Activated effector memory CD4-positive, alpha-beta T cell treated with anti-CD3 and anti-CD28 coated beads, Interleukin-2, amount 50 U/mL, for 16 hours (primary cell): ENCODE results near the gene OGG1.

Source experiments
- DNase-seq: peaks from one replicate; pipeline ENCODE4 v3.0.0-alpha.2; 2020

OGG1 gene

GRCh38 chr3:9729419-9729818 lies 20.3 kb upstream of the OGG1 start:
- no peak for DNase-seq

DNA sequence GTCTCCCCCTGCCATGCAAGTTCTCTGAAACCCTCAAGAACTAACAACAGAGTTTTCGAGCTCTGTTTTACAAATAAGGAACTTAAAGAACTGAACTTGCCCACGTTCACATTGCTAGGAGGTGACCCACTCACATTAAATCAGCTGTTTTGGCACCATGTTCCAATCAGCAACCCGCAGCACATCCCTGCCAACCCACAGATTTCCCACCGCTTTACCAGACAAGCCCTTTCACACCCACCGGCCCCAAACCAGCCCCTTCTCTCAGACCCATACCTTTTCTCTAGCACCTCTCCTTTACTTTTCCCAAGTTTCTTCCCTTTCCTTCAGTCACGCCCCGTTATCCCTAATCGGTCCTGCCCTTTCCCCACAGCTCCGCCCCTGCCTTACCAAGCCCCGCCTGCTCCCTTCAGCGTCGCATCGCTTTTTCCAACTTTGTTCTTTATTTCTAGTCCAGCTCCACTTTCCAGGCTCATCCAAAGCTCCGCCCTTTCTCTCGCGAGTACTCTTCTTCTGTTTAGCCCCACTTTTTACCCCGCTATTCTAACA lies 19.0 kb upstream of the OGG1 start:
- no peak for DNase-seq

GRCh38 chr3:9731206-9732079 lies 18.3 kb upstream of the OGG1 start, which contains the start of gene BRPF1:
TSS of gene BRPF1 (plus strand) at chr3:9731735. CDS start at chr3:9734141, 2,406 bp downstream.
- DNase-seq = peak; percentile 99

- DNase-seq = peak; percentile 79
Measured at GRCh38 chr3:9732080-9732739, 17.5 kb upstream of the OGG1 start.

DNA sequence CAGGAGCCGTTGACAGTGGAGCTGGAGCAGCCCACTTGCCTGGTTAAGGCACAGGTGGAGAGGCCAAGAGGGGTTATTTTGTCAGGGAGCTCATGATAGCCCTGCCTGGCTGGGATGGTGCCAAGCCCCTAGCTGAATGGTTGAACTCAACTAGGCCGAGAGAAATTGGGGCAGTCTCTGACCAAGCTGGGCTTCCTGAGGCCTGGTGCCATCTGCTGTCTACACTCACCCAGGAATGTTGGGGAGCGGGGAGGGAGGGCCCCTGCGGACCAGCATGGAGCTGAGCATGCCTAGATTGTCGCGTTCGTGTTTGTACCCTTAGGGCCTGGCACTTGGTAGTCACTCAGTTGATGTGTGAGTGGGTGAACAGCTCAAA lies 17.0 kb upstream of the OGG1 start:
- no peak for DNase-seq

DNA sequence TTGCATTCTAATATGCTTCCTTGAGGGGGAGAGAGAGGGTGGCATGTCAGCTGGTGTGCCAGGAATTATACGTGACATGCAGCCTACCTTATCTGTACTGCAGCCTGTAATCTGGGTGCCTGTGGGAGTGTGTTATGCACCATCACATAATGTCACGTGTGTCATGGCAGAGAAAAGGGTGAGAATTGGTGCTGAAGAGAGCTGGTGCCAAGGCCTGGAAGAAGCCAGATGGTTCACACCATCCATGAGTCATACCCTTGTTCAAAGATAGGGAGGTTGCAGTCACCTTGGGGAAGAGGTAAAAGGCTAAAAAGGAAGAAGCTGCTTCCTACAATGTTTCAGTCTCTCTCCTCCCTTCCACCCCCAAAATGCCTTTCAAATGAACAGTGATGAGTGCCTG lies 12.9 kb upstream of the OGG1 start:
- no peak for DNase-seq

DNA sequence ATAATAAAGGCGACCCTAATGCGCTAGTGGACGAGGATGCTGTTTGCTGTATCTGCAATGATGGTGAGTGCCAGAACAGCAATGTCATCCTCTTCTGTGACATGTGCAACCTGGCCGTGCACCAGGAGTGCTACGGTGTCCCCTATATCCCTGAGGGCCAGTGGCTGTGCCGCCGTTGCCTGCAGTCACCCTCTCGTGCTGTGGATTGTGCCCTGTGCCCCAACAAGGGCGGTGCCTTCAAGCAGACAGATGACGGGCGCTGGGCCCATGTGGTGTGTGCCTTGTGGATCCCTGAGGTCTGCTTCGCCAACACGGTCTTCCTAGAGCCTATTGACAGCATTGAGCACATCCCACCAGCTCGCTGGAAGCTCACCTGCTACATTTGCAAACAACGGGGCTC lies 10.6 kb upstream of the OGG1 start:
- no peak for DNase-seq

- no peak for DNase-seq
Measured at GRCh38 chr3:9742560-9742959, 7.2 kb upstream of the OGG1 start.

DNA sequence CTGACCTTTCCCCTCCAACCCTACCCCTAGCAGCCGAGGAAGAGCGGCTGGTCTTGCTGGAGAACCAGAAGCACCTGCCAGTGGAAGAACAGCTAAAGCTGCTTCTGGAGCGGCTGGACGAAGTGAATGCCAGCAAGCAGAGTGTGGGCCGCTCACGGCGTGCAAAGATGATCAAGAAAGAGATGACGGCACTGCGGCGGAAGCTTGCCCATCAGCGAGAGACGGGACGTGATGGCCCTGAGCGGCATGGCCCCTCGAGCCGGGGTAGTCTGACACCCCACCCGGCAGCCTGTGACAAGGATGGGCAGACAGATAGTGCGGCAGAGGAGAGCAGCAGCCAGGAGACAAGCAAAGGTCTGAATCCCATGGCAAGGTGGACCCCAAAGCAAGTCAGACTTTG lies 6.2 kb upstream of the OGG1 start:
- DNase-seq = no peak

DNA sequence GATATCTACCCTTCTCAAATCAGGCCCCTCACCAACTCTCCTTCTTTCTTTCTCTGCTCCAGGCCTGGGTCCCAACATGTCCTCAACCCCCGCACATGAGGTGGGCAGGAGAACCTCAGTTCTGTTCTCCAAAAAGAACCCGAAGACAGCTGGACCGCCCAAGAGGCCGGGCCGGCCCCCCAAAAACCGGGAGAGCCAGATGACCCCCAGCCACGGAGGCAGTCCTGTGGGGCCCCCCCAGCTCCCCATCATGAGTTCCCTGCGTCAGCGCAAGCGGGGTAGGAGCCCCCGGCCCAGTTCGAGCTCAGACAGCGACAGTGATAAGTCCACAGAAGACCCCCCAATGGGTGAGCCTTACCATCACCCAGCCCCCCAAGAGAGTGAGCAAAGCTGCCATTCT lies 5.6 kb upstream of the OGG1 start:
- no peak for DNase-seq

DNA sequence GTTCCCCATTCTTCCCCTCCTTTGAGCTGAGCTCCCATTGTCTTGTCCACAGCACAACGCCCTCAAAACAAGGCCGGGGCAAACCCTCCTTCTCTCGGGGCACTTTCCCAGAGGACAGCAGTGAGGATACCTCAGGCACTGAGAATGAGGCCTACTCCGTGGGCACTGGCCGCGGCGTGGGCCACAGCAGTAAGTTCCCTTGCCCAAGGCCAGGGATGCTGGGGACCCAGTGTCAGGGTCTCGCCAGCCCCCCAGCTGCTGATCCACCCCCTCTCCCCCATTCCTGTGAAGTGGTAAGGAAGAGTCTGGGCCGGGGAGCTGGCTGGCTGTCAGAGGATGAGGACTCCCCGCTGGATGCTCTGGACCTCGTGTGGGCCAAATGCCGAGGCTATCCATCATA lies 4.2 kb upstream of the OGG1 start:
- no peak for DNase-seq

DNA sequence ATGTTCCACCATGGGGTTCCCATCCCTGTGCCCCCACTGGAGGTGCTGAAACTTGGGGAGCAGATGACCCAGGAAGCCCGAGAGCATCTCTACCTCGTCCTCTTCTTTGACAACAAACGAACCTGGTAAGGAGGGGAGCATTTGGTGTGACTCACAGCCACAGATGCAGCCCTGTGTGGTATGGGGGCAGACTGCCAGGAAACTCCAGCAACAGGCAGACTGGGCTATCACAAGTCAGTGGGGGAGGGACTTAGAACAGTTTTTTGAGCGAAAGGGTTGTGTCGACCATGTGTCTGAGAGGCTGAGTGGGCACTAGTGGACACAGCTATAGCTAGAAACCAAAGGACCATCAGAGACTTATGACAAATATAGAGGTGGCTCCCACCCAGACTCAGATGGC lies 3.4 kb upstream of the OGG1 start:
- DNase-seq = no peak

GRCh38 chr3:9747267-9747666 lies 2.5 kb upstream of the OGG1 start:
- DNase-seq = no peak

- DNase-seq = no peak
Measured at GRCh38 chr3:9748031-9748430, 1.7 kb upstream of the OGG1 start.

GRCh38 chr3:9749296-9749644 lies 482 bp upstream of the OGG1 start:
- DNase-seq = no peak

DNA sequence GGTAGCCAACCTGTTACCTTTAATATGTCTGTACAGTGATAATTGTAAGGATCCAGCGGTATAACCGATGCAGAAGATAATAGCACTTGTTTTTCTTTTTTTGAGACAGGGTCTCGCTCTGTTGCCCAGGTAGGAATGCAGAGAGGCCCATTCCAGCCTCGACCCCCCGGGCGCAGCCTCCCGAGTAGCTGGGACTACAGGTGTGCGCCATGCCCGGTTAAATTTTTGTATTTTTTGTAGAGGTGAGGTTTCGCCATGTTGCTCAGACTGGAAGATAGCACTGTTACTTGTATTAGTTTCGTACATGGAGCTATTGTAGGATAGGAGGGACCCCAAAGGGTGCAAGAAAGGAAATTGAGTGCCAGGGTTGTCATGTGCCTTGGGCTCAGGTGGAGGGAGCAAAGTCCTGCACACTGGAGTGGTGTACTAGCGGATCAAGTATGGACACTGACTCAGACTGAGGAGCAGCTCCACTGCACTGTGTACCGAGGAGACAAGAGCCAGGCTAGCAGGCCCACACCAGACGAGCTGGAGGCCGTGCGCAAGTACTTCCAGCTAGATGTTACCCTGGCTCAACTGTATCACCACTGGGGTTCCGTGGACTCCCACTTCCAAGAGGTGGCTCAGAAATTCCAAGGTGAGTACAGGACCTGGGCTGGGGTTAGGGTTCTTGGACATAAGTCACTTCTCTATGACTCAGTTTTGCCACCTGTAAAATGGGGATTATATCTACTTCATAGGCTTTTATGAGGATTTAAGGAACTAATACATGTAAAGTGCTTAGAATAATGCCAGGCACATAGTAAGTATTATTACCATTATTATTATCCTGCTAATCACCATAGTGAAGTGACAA lies 1.0 kb downstream of the OGG1 start:
- DNase-seq = no peak

DNA sequence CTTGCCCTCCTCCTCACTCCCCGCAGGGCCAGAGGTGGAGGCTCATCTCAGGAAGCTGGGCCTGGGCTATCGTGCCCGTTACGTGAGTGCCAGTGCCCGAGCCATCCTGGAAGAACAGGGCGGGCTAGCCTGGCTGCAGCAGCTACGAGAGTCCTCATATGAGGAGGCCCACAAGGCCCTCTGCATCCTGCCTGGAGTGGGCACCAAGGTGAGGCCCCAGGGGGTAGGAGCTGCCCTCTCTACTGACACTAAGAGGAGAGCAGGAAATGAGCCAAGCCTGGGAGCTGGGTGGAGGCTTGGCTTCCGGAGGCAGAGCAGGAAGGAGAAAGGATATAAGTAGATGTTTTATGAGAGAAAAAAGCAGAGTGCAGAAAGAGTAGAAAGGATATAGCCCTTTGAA lies 4.9 kb downstream of the OGG1 start:
- DNase-seq = no peak

GRCh38 chr3:9757427-9757826 lies 7.7 kb downstream of the OGG1 start:
- DNase-seq = no peak

- DNase-seq = no peak
Measured at GRCh38 chr3:9760779-9761505, 11.2 kb downstream of the OGG1 start.

GRCh38 chr3:9761919-9762318 lies 12.2 kb downstream of the OGG1 start:
- no peak for DNase-seq

GRCh38 chr3:9762871-9763270 lies 13.1 kb downstream of the OGG1 start:
- DNase-seq = no peak

DNA sequence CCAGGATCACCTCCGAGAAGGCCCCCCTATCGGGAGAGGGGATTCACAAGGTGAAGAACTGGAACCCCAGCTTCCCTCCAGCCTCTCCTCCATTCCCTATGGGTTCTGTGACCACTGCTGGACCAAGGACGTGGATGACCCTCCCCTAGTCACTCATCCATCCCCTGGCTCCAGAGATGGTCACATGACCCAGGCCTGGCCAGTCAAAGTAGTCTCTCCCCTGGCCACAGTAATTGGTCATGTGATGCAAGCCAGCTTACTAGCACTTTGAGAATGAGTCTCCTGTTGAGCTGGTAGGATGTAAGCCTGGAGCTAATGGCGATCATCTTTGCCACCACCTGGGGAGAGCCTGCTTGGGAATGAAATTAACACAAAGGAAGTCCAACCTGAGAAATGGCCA lies 16.1 kb downstream of the OGG1 start:
- DNase-seq = no peak

GRCh38 chr3:9767418-9767817 lies 17.7 kb downstream of the OGG1 start:
- no peak for DNase-seq
